Motor neuron (in vitro differentiated cells): ENCODE results near the gene NLGN1. TPM values are rescaled to one million over a fixed set of nuclear protein-coding genes. Genes with fewer than 3 reads are reported as not detected.
"Not testable (repeated sequence)": the region's sequence is repeated elsewhere in the genome, so short reads cannot be mapped to it uniquely, and the experiment has no call there.

ENCODE experiments used
- ATAC-seq, 8 experiments: fragments of 200-7000 bp; cut with Tn5 transposase; replicated peaks in 6 of 8; 2 replicates each; pipeline ENCODE4 v1.8.0; 2021; ENCODE audit warnings: mild to moderate bottlenecking in 8 of 8, moderate library complexity in 8 of 8
- H3K27ac ChIP-seq, 2 donors: fragments of 250-450 bp; sonication (Bioruptor Pico); 2 replicates each; pipeline ENCODE4 v1.9.0; 2021; ENCODE audit warnings: antibody characterized with exemption in 2 of 2, mild to moderate bottlenecking in 2 of 2, moderate library complexity in 1 of 2
- H3K4me1 ChIP-seq, 2 donors: fragments of 250-450 bp; sonication (Bioruptor Pico); replicated peaks in 1 of 2; 2 replicates each; pipeline ENCODE4 v1.6.1; 2021; ENCODE audit warnings: antibody characterized with exemption in 2 of 2, mild to moderate bottlenecking in 2 of 2, moderate library complexity in 1 of 2
- H3K4me3 ChIP-seq, 5 donors: fragments of 250-450 bp; sonication (Bioruptor Pico); 2 replicates each; pipeline ENCODE4 v1.9.0; 2021; ENCODE audit warnings: antibody characterized with exemption in 5 of 5, mild to moderate bottlenecking in 5 of 5, moderate library complexity in 4 of 5
- WGBS, 10 experiments: fragments of 450-650 bp; shearing (Covaris generic); methylation state at CpG; one replicate each; pipeline ENCODE4 v1.0.0; 2022; 5-methylcytosine and 5-hydroxymethylcytosine counted together
- in situ Hi-C, 9 experiments: fragments of 400-800 bp; cut with MboI; loops; one replicate each; pipeline ENCODE4 v1.15.0; 2021; ENCODE audit warnings: low sequenced_read_pairs in 9 of 9, low pct_unique_long_range_greater_than_20kb in 2 of 9; ENCODE audit not compliant: unreplicated experiment in 9 of 9
- total RNA-seq, 8 experiments: library from RNA; unstranded; fragments of 300-600 nt; gene quantifications; 2 replicates each; pipeline versions ENCODE4 v1.2.3 to v1.2.4, GENCODE V29; 2022

Gene NLGN1
- total RNA-seq, 8 experiments from 2014 or later: 16.6 to 63.4 (median 34.8) TPM

DNA sequence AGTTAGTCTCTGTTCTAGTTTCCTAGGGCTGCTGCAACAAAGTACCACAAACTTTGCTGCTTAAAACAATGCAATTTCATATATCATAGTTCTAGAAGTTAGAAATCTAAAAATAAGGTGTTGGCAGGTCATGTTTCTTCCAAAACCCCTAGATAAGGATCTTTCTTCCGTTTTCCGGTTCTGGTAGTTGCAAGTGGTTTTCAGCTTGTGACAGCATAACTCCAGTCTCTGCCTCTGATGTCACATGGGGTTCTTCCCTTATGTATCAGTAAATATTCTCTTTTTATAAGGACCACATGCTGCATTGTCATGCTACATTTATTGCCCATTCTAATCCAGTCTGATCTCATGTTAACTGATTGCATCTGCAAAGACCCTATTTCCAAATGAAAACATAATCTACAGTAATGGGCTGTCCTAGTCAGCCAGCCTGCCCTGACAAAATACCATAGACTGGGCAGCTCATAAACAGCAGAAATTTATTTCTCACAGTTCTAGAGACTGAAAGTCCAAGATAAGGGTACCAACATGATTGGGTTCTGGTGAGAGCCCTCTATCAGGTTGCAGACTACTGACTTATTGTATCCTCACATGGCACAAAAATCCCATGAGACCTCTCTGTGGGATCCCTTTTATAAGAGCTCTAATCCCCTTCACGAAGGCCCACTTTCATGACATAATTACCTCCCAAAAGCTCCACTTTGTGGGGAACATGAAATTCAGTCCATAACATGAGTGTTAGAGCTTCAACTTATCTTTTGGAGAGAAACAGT lies 819.6 kb downstream of the NLGN1 start:
- WGBS, 10 experiments: 20 to 100% (median 94%) methylated on average over 1 to 3 of the region's 3 CpGs; no CpG with 5 or more reads in 2 of the 10 experiments
- Histone ChIP-seq H3K27ac (no peak overlapping the region), H3K4me3 (no peak overlapping the region), H3K4me1 (no peaks in the 10 kb centered on the region)
- ATAC-seq: no peak
- in situ Hi-C loops: no loop called here

DNA sequence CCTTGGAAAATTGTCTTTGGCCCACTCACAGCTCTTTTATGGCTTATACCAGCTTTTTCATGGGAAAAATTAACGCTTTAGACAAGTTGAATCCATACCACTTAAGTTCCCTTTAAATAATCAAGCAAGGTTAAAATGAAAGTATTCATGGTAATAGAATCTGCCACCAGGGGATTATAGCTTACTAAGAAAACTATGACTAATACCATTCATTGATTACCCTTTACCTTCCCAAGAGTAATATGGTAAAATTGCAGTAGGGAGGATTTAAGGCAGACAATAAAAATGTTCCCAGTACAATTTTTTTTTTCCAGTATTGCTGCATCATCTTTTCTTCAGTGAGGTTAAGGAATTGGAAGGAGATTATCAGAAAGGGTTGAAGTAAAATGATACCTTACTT lies 820.5 kb downstream of the NLGN1 start:
- Histone ChIP-seq H3K27ac (no peak overlapping the region), H3K4me1 (peaks cover 0 to 2% of the 10 kb centered on the region in 2 donors), H3K4me3 (no peak overlapping the region)
- ATAC-seq: no peak
- WGBS, 10 experiments: 75 to 100% (median 100%) methylated on average over 1 of the region's 1 CpG; no CpG with 5 or more reads in 2 of the 10 experiments
- in situ Hi-C loops: no loop called here

DNA sequence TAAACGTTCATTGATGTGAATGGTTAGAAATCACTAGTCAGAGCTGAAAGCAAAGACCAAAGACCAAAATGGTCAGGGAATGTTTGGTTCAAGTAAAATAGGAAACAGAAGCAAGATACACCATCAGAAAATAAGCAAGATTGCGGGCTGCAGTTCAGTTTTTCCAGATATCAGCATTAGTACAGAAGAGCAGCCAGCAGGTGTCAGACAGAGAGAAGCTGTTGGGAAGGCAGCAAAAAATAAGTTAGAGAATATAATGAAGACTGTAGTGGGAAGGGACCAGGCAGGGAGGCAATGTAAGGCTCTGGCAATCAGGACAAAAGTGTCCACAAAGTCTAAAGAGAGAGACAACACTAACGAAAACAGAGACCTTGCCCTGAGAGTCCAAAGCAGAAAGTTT lies 822.2 kb downstream of the NLGN1 start:
- 42 to 100% (median 59%) methylated on average over 1 to 3 of the region's 3 CpGs for WGBS, 10 experiments
- H3K4me3 ChIP-seq: no peak overlapping the region
- in situ Hi-C loops: no loop called here
- ATAC-seq: peak in 1 of 8 experiments; percentile 45
- no peak overlapping the region for H3K27ac ChIP-seq
- H3K4me1 ChIP-seq: peaks cover 0 to 3% of the 10 kb centered on the region in 2 donors

DNA sequence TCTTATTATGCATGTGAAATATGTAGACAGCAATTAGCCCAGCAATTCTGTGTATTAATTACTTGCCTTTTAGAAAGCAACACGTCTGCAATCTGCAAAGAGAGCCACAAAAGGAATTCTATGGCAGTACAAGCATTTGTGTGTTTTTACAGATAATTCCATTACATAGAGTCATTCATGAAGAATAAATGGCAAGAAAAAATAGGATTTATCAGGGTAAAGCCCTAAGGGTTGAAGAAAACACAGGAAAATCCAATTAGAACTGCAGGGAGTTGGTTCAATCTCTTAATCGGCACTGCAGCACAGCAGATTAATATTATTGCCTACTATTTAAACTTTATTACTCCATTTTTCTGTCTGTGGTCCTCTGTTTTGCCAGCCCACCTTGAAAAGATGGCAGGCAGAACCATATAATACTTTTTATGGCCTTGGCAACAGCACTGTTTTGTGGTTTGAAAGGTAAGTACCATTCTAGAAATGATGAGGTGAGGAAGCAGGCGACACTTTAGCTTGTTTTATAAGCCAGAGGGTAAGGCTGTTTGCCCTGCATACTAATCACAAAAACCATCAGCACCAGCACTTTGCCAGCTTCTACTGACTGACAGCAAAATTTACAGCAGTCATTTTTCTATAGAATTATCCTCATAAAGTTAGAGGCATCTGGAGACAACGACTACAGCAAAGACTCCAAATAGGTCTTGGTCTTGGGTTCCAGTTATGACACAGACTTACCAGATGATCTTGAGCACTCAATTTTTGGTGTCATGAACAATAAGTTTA lies 823.4 kb downstream of the NLGN1 start:
- Histone ChIP-seq H3K27ac (no peak overlapping the region), H3K4me3 (no peak overlapping the region), H3K4me1 (peaks cover 0 to 3% of the 10 kb centered on the region in 2 donors)
- in situ Hi-C loops: no loop called here
- ATAC-seq: no peak
- 35 to 100% (median 67%) methylated on average over 1 to 4 of the region's 4 CpGs; no CpG with 5 or more reads in 1 of the 10 experiments for WGBS, 10 experiments

DNA sequence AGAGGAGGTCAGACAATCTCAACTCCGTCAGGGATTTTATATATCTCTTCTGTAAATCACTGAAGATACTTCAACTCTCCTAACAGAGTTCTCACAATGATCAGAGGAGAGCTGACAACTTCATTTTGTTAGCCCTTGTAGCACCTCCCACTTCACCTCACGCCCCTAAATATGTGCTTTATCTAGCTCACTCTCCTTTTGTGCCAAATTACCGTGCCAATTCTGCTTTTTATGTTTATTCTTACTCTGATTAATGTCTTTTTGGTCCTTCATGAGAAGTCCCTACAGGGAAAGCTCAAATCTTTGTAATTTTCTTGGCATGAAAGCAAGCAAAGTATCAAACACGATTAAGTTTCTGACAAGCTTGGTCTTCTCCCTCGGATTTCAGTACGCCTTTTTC lies 825.5 kb downstream of the NLGN1 start:
- peaks cover 0 to 3% of the 10 kb centered on the region in 2 donors for H3K4me1 ChIP-seq
- no peak overlapping the region for H3K27ac ChIP-seq
- in situ Hi-C loops: no loop called here
- WGBS, 10 experiments: 31 to 87% (median 76%) methylated on average over 1 to 6 of the region's 6 CpGs
- H3K4me3 ChIP-seq: no peak overlapping the region
- no peak for ATAC-seq

DNA sequence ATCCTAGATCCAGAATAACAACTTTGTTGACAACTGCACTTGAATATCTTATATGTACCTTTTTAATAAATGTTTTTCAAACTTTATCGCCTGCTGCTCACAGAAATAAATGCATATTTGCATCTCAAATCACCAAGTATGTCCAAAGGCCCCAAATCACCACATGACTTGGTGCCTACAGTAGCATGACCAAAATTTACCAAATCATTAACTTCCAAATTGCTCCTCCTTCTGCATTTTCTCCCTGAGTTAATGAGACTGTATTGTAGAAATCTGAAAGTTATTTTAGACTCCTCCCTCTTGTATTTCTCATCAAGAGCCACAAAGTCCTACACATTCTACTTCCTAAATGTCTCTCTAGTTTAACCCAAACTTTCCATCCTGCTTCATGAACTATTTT lies 826.1 kb downstream of the NLGN1 start:
- no peak overlapping the region for H3K27ac ChIP-seq
- 64 to 100% (median 100%) methylated on average over 1 of the region's 1 CpG; no CpG with 5 or more reads in 3 of the 10 experiments for WGBS, 10 experiments
- peaks cover 0 to 3% of the 10 kb centered on the region in 2 donors for H3K4me1 ChIP-seq

DNA sequence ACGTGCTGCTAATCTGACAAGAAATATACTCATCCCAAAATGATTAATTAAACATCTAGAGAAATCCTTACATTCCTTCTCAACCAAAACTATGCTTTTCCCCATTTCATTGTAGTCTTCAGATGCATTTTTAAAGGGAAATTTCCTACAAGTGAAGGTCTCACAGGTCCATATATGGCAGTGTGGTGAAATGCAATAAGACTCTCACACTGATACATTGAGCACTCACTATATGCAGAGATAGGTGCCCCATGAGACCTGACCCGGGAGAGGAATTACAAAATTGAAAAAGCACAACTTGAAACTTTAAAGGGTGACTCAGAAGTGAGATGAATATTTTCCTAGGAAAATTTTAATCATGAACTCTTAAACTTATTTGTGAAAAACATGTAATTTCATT lies 832.4 kb downstream of the NLGN1 start:
- in situ Hi-C loops: no loop called here
- no peak overlapping the region for H3K4me3 ChIP-seq
- no peak overlapping the region for H3K27ac ChIP-seq
- ATAC-seq: no peak
- H3K4me1 ChIP-seq: peaks cover 0 to 2% of the 10 kb centered on the region in 2 donors
- WGBS, 10 experiments: 40 to 100% (median 63%) methylated on average over 1 to 2 of the region's 2 CpGs; no CpG with 5 or more reads in 1 of the 10 experiments

More for the DNA sequence above, 826.1 kb downstream of the NLGN1 start:
- H3K4me3 ChIP-seq: no peak overlapping the region
- in situ Hi-C loops: no loop called here
- ATAC-seq: no peak

DNA sequence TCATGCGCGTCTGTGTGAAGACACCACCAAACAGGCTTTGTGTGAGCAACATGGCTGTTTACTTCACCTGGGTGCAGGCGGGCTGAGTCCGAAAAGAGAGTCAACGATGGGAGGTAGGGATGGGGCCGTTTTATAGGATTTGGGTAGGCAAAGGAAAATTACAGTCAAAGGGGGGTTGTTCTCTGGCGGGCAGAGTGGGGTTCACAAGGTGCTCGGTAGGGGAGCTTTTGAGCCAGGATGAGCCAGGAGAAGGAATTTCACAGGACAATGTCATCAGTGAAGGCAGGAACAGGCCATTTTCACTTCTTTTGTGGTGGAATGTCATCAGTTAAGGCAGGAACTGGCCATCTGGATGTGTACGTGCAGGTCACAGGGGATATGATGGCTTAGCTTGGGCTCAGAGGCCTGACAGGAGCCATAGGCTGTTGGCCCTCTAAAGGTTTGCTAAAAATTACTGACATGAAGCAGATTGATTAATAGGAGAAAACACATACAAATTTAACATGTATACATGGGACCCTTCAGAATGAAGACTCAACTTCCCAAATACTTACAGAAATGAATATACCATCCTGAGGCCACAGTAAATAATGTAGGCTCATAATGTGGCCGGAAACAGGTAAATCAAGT lies 834.6 kb downstream of the NLGN1 start:
- not testable (repeated sequence) for ATAC-seq

DNA sequence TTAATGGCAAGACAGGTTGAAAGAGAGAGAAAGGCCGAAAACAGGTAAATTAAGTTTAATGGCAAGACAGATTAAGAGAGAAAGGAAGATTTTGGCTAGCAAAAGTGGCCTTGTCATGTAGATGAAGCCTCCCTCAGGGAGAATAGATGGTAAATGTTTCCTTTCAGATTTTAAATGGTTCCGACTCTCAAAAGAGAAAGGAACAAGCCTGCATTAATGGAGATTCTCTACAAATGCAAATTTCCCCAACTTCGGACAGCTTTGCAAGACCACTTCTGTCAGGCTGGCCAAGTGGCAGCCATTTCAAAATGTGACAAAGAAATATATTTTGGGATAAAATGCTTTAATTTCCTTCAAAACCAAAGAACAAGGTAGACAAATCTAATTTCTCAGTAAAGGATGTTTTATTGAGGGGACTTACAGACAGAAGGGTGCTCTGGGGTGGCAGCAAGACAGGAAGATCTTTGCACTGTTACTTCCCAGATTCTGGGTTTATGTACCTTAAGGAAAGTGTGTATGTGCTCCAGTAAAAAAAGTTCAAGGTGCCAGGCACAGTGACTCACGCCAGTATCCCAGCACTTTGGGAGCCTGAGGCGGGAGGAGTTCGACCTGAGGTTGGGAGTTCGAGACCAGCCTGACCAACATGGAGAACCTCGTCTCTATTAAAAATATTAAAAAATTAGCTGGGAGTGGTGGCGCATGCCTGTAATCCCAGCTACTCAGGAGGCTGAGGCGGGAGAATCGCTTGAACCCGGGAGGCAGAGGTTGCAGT lies 835.3 kb downstream of the NLGN1 start:
- in situ Hi-C loops: no loop called here
- H3K27ac ChIP-seq: no peak overlapping the region
- peak in 3 of 8 experiments; percentile 51 to 57 (median 54) for ATAC-seq
- H3K4me3 ChIP-seq: no peak overlapping the region
- 17 to 90% (median 76%) methylated on average over 2 to 6 of the region's 12 CpGs for WGBS, 10 experiments
- H3K4me1 ChIP-seq: peaks cover 0 to 2% of the 10 kb centered on the region in 2 donors

More for the DNA sequence above, 834.6 kb downstream of the NLGN1 start:
- H3K4me3 ChIP-seq, H3K4me1 ChIP-seq, H3K27ac ChIP-seq, in situ Hi-C loops: not testable (repeated sequence)
- WGBS, 10 experiments: 25 to 100% (median 70%) methylated on average over 1 to 7 of the region's 10 CpGs; no CpG with 5 or more reads in 3 of the 10 experiments

DNA sequence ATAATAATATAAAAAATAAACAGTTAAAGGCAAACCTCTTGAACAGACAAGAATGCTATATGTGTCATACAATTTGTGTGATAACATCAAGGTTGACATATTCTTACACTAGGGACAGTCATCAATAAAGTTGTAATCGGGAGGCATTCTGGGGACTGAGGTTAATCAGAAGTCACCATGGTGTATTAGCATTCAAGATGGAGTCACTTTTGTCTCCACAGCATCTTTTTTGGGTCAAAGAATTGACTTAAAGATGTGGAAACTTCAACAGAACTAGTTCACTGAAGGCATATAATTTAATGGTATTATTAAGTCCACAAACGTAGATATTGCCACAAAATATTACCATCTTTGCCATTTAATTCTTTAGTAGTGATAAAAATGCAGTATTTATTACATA lies 836.0 kb downstream of the NLGN1 start:
- Histone ChIP-seq H3K27ac (no peak overlapping the region), H3K4me1 (peaks cover 0 to 2% of the 10 kb centered on the region in 2 donors), H3K4me3 (no peak overlapping the region)
- in situ Hi-C loops: no loop called here
- ATAC-seq: no peak
- 67 to 100% (median 87%) methylated on average over 1 to 2 of the region's 2 CpGs; no CpG with 5 or more reads in 2 of the 10 experiments for WGBS, 10 experiments

DNA sequence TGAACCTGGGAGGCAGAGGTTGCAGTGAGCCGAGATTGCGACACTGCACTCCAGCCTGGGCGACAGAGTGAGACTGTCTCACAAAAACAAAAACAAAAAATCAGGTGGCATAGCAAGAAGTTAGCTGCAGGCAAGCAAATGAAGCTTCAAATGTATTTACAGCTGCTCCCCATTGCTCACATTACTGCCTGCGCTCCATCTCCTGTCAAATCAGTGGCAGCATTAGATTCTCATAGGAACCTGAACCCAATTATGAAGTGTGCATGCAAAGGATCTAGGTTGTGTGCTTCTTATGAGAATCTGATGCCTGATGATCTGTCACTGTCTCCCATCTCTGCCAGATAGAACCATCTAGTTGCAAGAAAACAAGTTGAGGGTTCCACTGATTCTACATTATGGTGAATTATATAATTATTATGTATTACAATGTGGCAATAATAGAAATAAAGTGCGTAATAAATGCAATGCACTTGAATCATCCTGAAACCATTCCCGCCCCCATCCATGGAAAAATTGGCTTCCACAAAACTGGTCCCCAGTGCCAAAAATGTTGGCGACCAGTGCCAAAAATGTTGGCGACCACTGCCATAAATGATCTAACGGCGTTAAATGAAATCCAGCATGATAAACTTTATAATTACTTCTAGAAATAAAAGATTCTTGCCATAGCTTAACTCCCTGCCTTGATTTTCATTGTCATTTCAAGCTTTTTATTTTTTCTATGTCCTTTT lies 844.9 kb downstream of the NLGN1 start:
- 54 to 100% (median 94%) methylated on average over 1 to 10 of the region's 10 CpGs for WGBS, 10 experiments
- no peak for ATAC-seq
- H3K4me1 ChIP-seq: peaks cover 7 to 16% of the 10 kb centered on the region in 2 donors
- no peak overlapping the region for H3K4me3 ChIP-seq
- in situ Hi-C loops: no loop called here
- H3K27ac ChIP-seq: no peak overlapping the region

DNA sequence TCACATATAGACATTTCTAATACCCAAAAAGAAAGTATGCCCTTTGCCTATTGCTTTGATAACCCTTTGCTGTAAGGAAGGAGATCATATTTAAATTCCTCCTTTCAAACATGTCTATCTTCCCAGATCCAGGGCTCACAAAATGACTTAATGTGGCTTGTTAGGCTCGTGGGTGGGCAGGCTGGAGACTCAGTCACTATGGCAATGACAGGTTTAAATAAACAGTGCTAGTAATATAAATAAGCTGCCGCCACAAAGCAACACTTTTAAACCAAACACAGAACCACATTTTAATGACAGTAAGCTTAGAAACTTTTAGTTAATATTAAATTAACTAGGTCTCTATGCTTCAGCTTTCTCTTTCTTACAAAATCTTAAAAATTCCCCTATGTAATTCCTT lies 845.6 kb downstream of the NLGN1 start:
- Histone ChIP-seq H3K27ac (no peak overlapping the region), H3K4me3 (no peak overlapping the region), H3K4me1 (peaks cover 7 to 16% of the 10 kb centered on the region in 2 donors)
- peak in 2 of 8 experiments; percentile 31 to 67 for ATAC-seq
- in situ Hi-C loops: no loop called here
- 6 to 52% (median 27%) methylated on average over 1 to 2 of the region's 2 CpGs; no CpG with 5 or more reads in 1 of the 10 experiments for WGBS, 10 experiments
